PC-9 (cell line): ENCODE data around the gene GGT1.

ENCODE experiments used
- EZH2 ChIP-seq: fragments of 200-600 bp; sonication (generic); IDR thresholded peaks from 2 replicates; pipeline ENCODE4 v1.8.0; 2017; ENCODE audit warnings: antibody characterized with exemption, low read depth
- TF ChIP-seq, protein P1 (sequence below): fragments of 200-600 bp; sonication (generic); conservative IDR thresholded peaks from 2 replicates; pipeline ENCODE4 v1.6.1; 2017; ENCODE audit warnings: mixed run types, antibody characterized with exemption, mild to moderate bottlenecking, moderate library complexity

DNA sequence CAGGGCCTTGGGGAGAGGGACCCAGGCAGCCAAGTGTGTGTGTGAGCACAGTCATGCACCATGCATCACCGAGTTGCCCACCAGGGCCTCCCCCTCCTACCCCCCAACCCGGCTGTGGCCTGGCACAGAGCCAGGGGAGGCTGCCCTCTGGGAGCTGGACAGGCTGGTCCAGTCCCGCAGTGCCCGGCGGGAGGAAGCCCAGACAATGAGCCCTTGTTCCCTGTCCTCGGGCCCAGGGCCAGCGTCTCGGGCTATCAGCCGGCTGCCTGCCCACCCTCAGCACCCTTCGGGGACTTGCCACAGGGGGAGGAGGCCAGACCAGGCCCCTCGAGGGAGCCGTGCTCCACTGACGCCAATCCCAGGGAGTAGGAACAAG lies 14.6 kb upstream of the GGT1 start:
- TF ChIP-seq, protein P1, sequence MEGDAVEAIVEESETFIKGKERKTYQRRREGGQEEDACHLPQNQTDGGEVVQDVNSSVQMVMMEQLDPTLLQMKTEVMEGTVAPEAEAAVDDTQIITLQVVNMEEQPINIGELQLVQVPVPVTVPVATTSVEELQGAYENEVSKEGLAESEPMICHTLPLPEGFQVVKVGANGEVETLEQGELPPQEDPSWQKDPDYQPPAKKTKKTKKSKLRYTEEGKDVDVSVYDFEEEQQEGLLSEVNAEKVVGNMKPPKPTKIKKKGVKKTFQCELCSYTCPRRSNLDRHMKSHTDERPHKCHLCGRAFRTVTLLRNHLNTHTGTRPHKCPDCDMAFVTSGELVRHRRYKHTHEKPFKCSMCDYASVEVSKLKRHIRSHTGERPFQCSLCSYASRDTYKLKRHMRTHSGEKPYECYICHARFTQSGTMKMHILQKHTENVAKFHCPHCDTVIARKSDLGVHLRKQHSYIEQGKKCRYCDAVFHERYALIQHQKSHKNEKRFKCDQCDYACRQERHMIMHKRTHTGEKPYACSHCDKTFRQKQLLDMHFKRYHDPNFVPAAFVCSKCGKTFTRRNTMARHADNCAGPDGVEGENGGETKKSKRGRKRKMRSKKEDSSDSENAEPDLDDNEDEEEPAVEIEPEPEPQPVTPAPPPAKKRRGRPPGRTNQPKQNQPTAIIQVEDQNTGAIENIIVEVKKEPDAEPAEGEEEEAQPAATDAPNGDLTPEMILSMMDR, result no peak
- no peak for TF ChIP-seq EZH2
